Large intestine (tissue), 3 donors: ENCODE results near the gene PLCD1. TPM values are rescaled to one million over a fixed set of nuclear protein-coding genes. Genes with fewer than 3 reads are reported as not detected.
A peak's percentile ranks its signal among the peaks of the same experiment; 100 is the strongest.

ENCODE experiments used
- DNase-seq, 2 donors: peaks; one replicate each; pipeline versions ENCODE4 v3.0.0 to v3.0.0-alpha.2; 2013
- H3K27ac ChIP-seq: one replicate; pipeline ENCODE4 v1.5.1; 2013; ENCODE audit warnings: low read length
- H3K27me3 ChIP-seq: 2 replicates; pipeline ENCODE4 v1.6.1; 2013; ENCODE audit warnings: low read length; ENCODE audit not compliant: control insufficient read depth, insufficient read depth
- H3K36me3 ChIP-seq: 2 replicates; pipeline ENCODE4 v1.6.1; 2013; ENCODE audit warnings: low read length; ENCODE audit not compliant: control insufficient read depth, insufficient read depth
- H3K4me1 ChIP-seq: one replicate; pipeline ENCODE4 v1.6.1; 2013; ENCODE audit warnings: low read length; ENCODE audit not compliant: control insufficient read depth, insufficient read depth
- H3K4me3 ChIP-seq: one replicate; pipeline ENCODE4 v1.5.1; 2013; ENCODE audit warnings: low read length
- H3K9me3 ChIP-seq: one replicate; pipeline ENCODE4 v1.6.1; 2013; ENCODE audit warnings: mild to moderate bottlenecking, low read depth, low read length, moderate library complexity; ENCODE audit not compliant: control insufficient read depth
- WGBS: methylation state at CpG from one replicate; pipeline ENCODE4 v1.1.5; 2013; ENCODE audit warnings: low lambda C conversion rate; ENCODE audit not compliant: insufficient coverage; 5-methylcytosine and 5-hydroxymethylcytosine counted together
- polyA plus RNA-seq: library from polyadenylated mRNA; unstranded; fragments of 120-200 nt; gene quantifications from one replicate; pipeline ENCODE4 v1.2.1, GENCODE V29; 2013

Gene PLCD1
- polyA plus RNA-seq, 1 donor, result 13.4 TPM

- H3K36me3 ChIP-seq, result no peaks in the 10 kb centered on the region
- peaks cover 2% of the 10 kb centered on the region for H3K9me3 ChIP-seq
- H3K4me1 ChIP-seq, result peaks cover 23% of the 10 kb centered on the region
- peak overlapping the region; percentile 53 for H3K4me3 ChIP-seq
- H3K27ac ChIP-seq, result no peak overlapping the region
- WGBS, result no CpG with 5 or more reads among the region's 45 CpGs
- peaks cover 12% of the 10 kb centered on the region for H3K27me3 ChIP-seq
- no peak for DNase-seq
These were observed 651 bp downstream of the PLCD1 start for GRCh38 chr3:38028621-38029361.

DNA sequence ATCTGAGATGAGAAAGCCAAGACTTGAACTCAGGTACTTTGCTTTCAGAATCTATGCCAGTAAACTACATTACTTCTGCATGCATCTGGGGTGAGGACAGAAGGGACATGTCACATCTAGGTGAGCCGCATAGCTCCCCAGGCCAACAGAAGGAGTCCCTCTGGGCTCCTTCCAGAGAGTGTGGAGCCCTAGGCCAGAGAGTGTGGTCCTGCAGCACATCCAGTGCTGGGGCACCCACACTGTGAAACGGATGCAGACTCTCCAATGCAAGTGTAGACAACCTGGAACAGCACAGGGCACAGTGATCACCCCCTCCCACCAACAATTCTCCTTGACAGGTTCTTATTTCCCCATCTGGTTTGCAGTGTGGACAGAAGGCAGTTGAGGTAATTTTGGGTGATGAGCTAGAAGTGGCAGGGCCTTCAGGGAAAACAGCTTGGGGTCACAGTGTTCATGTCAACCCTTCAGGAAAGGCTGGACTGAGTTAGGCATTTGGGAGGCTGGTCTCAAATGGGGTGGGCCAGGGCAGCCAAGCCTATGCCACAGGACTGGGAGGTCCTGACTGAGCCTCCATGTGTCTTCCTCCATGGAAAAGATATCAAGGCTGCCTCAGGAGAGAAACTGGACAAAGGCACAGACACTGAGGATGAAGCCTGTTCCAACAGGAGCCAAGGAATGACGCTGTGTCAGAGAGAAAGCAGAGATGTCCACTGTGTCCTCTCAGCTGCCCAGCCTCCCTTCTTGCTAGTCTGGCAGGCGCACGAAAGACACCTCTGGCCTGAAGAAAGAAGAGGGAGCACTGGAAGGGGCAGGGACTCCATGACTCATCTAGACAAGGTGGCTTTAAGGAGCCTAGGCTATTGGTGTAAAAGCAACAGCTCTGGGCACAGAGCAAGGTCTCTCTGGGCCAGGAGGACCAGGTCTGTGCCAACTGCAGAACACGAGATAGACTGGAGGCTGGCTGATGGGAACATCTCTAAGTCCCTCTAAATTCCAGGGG lies 1.7 kb downstream of the PLCD1 start:
- WGBS, result no CpG with 5 or more reads among the region's 6 CpGs

GRCh38 chr3:38026856-38027255 lies 2.6 kb downstream of the PLCD1 start:
- Histone ChIP-seq H3K9me3 (peaks cover 2% of the 10 kb centered on the region), H3K27ac (no peak overlapping the region), H3K27me3 (peaks cover 12% of the 10 kb centered on the region), H3K4me3 (no peak overlapping the region), H3K4me1 (peaks cover 23% of the 10 kb centered on the region), H3K36me3 (no peaks in the 10 kb centered on the region)
- no CpG with 5 or more reads among the region's 4 CpGs for WGBS
- DNase-seq, result no peak

More for the DNA sequence above, 1.7 kb downstream of the PLCD1 start:
- Histone ChIP-seq H3K4me1 (peaks cover 23% of the 10 kb centered on the region), H3K9me3 (peaks cover 2% of the 10 kb centered on the region), H3K27me3 (peaks cover 12% of the 10 kb centered on the region), H3K36me3 (no peaks in the 10 kb centered on the region), H3K4me3 (no peak overlapping the region), H3K27ac (no peak overlapping the region)
- no peak for DNase-seq

- no peaks in the 10 kb centered on the region for H3K9me3 ChIP-seq
- no peak overlapping the region for H3K4me3 ChIP-seq
- peaks cover 11% of the 10 kb centered on the region for H3K4me1 ChIP-seq
- H3K36me3 ChIP-seq, result peaks cover 19% of the 10 kb centered on the region
- WGBS, result no CpG with 5 or more reads among the region's 6 CpGs
- H3K27me3 ChIP-seq, result no peaks in the 10 kb centered on the region
- H3K27ac ChIP-seq, result peak overlapping the region; percentile 94
- DNase-seq, result no peak
These were observed 6.3 kb downstream of the PLCD1 start for GRCh38 chr3:38022896-38023709.

DNA sequence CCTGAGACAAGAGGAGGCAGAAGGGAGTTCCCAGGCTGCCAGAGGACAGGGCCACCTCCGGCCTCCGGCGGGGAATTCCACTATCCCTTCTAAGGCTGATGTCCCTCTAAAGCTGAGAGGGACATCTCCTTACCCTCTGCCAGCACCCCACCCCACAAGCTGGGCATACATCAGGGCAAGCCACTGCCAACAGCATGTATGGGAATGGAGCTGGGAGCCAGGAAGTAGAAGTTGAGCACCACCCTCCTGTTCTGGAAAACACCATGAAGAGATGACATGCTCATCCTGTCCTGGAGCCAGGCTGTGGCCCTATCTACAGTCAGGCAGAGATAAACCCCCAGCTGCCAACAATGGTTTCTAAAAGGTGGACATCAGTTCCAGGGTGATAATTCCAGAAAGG lies 7.1 kb downstream of the PLCD1 start:
- Histone ChIP-seq H3K27ac (no peak overlapping the region), H3K27me3 (no peaks in the 10 kb centered on the region), H3K9me3 (no peaks in the 10 kb centered on the region), H3K4me1 (peaks cover 12% of the 10 kb centered on the region), H3K4me3 (no peak overlapping the region), H3K36me3 (peaks cover 22% of the 10 kb centered on the region)
- no CpG with 5 or more reads among the region's 3 CpGs for WGBS
- DNase-seq, result no peak

- no CpG with 5 or more reads among the region's 4 CpGs for WGBS
- peaks cover 20% of the 10 kb centered on the region for H3K4me1 ChIP-seq
- H3K27me3 ChIP-seq, result no peaks in the 10 kb centered on the region
- peaks cover 32% of the 10 kb centered on the region for H3K36me3 ChIP-seq
- H3K9me3 ChIP-seq, result no peaks in the 10 kb centered on the region
- no peak for DNase-seq
- no peak overlapping the region for H3K27ac ChIP-seq
- no peak overlapping the region for H3K4me3 ChIP-seq
These were observed 8.2 kb downstream of the PLCD1 start for GRCh38 chr3:38021196-38021595.

DNA sequence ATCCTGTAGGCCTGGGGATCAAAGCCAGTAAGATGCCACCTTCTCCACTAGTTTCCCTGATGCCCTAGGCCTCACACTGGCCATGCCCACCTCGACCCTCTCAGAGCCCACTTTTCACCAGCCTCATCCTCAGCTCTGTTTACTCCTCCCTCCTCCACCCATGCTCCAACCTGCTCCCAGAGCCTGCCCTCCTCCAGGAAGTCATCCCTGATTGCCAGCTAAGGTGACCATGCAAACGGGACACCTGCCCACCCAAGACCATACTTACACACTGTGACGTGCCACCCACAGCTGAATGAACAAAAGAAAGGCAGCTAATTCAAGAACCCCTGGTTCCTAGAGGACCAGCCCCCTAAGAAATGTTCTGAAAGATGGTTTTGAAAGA lies 9.1 kb downstream of the PLCD1 start:
- Histone ChIP-seq H3K4me1 (peaks cover 19% of the 10 kb centered on the region), H3K9me3 (no peaks in the 10 kb centered on the region), H3K27me3 (no peaks in the 10 kb centered on the region), H3K4me3 (no peak overlapping the region), H3K36me3 (peaks cover 40% of the 10 kb centered on the region), H3K27ac (no peak overlapping the region)
- no CpG with 5 or more reads among the region's 3 CpGs for WGBS
- no peak for DNase-seq

GRCh38 chr3:38019658-38020341 lies 9.6 kb downstream of the PLCD1 start:
- peaks cover 45% of the 10 kb centered on the region for H3K36me3 ChIP-seq
- H3K4me1 ChIP-seq, result peaks cover 17% of the 10 kb centered on the region
- no peaks in the 10 kb centered on the region for H3K27me3 ChIP-seq
- no peak for DNase-seq
- WGBS, result no CpG with 5 or more reads among the region's 10 CpGs
- H3K4me3 ChIP-seq, result no peak overlapping the region
- H3K9me3 ChIP-seq, result no peaks in the 10 kb centered on the region
- no peak overlapping the region for H3K27ac ChIP-seq

- no peak overlapping the region for H3K4me3 ChIP-seq
- WGBS, result no CpG with 5 or more reads among the region's 13 CpGs
- no peak overlapping the region for H3K27ac ChIP-seq
- peaks cover 17% of the 10 kb centered on the region for H3K4me1 ChIP-seq
- H3K27me3 ChIP-seq, result no peaks in the 10 kb centered on the region
- DNase-seq, result no peak
- H3K36me3 ChIP-seq, result peaks cover 46% of the 10 kb centered on the region
- H3K9me3 ChIP-seq, result no peaks in the 10 kb centered on the region
These were observed 10.9 kb downstream of the PLCD1 start for GRCh38 chr3:38018296-38019266.
